ENCODE measurements around the gene CCDC85A. TPM values are rescaled to one million over a fixed set of nuclear protein-coding genes. Genes with fewer than 3 reads are reported as not detected.

CCDC85A gene
- polyA plus RNA-seq, 1 of the 3 experiments (the other 2 are of a cell fraction) = 48.7 TPM

DNA sequence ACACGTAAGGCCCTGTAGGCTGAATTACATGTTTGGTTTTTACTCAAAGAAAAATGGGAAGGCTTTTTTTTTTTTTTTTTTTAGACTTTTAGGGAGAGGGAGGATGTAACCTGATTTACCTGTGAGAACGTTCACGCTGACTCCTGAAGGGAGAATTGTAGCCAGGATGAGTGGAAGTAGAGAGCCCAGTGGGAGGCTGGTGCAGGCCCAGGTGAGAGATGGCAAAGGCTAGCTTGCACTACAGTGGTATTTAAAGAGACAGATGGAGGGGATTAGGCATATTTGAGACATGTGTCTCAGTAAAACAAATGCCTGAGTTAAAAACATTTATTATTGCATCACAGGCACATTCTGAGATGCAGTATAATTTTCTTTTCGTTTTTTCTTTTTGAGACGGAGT, 107.9 kb downstream of the CCDC85A start:
- POLR2A ChIA-PET = no interaction called here
- Histone ChIP-seq H3K4me1 (ENCODE audit: control insufficient read depth in 1 of 2, insufficient read depth in 2 of 2, low read depth in 1 of 2, low read length in 1 of 2) (peaks cover 0 to 16% of the 10 kb centered on the region in 2 experiments), H2AFZ (ENCODE audit: low read depth) (no peak overlapping the region), H3K9ac (no peak overlapping the region), H3K4me3 (ENCODE audit: low read depth in 2 of 2, low read length in 1 of 2) (no peak overlapping the region), H3K9me2 (no peaks in the 10 kb centered on the region), H3K36me3 (replicated peaks in 1 of 2; ENCODE audit: control insufficient read depth in 1 of 2, insufficient read depth in 2 of 2, low read length in 1 of 2) (peaks cover 0 to 38% of the 10 kb centered on the region in 2 experiments), H3K79me2 (ENCODE audit: insufficient read depth) (peaks cover 100% of the 10 kb centered on the region), H3K27ac (ENCODE audit: low read depth in 2 of 2, low read length in 1 of 2) (no peak overlapping the region), H3F3A (replicated peaks; ENCODE audit: insufficient read depth) (peaks cover 30% of the 10 kb centered on the region), H3K4me2 (no peak overlapping the region), H3K27me3 (ENCODE audit: insufficient read depth) (no peaks in the 10 kb centered on the region), H4K20me1 (ENCODE audit: insufficient read depth) (peaks cover 75% of the 10 kb centered on the region), H3K9me3 (no peaks in the 10 kb centered on the region)
- CTCF ChIA-PET = interaction anchor here (1.6 kb wide), 1 partner anchor 108 kb away, joined by 3 read pairs; the partner anchor contains the start of gene CCDC85A
- WGBS (ENCODE audit: low lambda C conversion rate) = 82% methylated on average over 5 of the region's 5 CpGs
- TF ChIP-seq, protein P1, sequence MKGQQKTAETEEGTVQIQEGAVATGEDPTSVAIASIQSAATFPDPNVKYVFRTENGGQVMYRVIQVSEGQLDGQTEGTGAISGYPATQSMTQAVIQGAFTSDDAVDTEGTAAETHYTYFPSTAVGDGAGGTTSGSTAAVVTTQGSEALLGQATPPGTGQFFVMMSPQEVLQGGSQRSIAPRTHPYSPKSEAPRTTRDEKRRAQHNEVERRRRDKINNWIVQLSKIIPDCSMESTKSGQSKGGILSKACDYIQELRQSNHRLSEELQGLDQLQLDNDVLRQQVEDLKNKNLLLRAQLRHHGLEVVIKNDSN (IDR thresholded peaks at IDR 0.05; ENCODE audit: borderline replicate concordance, low read depth) = no peak
- no peak for TF ChIP-seq MEF2A (IDR thresholded peaks at IDR 0.05; ENCODE audit: borderline replicate concordance, low read depth)
- no peak for DNase-seq

DNA sequence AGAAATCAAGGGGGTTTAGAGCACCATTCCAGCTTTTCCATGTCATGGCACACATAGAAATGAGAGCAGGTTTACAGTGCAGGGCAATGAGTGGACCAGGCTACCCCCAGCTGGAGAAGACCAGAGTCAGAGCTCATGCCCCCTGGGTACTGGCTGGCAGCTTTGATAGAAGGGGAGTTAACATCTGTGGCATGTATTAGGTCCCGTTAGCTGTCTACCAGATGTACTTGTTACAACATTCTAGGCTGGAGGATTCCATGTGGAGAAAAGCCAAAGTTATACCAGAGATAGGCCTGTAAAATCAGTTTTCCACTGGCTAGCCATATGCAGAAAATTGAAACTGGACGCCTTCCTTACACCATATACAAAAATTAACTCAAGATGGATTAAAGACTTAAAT, 109.2 kb downstream of the CCDC85A start:
- peaks cover 69% of the 10 kb centered on the region for H4K20me1 ChIP-seq (ENCODE audit: insufficient read depth)
- ChIA-PET POLR2A (no interaction called here), CTCF (no interaction called here)
- no peak overlapping the region for H3K9ac ChIP-seq
- peaks cover 19% of the 10 kb centered on the region for H3F3A ChIP-seq (replicated peaks; ENCODE audit: insufficient read depth)
- WGBS (ENCODE audit: low lambda C conversion rate) = 74% methylated on average over 2 of the region's 2 CpGs
- H3K36me3 ChIP-seq (replicated peaks in 1 of 2; ENCODE audit: control insufficient read depth in 1 of 2, insufficient read depth in 2 of 2, low read length in 1 of 2) = peaks cover 0 to 38% of the 10 kb centered on the region in 2 experiments
- no peak for TF ChIP-seq POLR2AphosphoS5 (IDR thresholded peaks at IDR 0.05; ENCODE audit: low read depth, low read length)
- TF ChIP-seq GABPA (IDR thresholded peaks at IDR 0.05; ENCODE audit: low read depth) = no peak
- no peak for TF ChIP-seq CHD2 (IDR thresholded peaks at IDR 0.05; ENCODE audit: low read length, partially characterized antibody)
- TF ChIP-seq, protein P2, sequence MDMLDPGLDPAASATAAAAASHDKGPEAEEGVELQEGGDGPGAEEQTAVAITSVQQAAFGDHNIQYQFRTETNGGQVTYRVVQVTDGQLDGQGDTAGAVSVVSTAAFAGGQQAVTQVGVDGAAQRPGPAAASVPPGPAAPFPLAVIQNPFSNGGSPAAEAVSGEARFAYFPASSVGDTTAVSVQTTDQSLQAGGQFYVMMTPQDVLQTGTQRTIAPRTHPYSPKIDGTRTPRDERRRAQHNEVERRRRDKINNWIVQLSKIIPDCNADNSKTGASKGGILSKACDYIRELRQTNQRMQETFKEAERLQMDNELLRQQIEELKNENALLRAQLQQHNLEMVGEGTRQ (IDR thresholded peaks at IDR 0.05; ENCODE audit: borderline replicate concordance, low read depth, low read length) = no peak
- TF ChIP-seq SIN3A (IDR thresholded peaks at IDR 0.05; ENCODE audit: borderline replicate concordance, low read depth, low read length) = no peak
- no peak for TF ChIP-seq NFIC (IDR thresholded peaks at IDR 0.05; ENCODE audit: borderline replicate concordance)
- TF ChIP-seq, protein P3, sequence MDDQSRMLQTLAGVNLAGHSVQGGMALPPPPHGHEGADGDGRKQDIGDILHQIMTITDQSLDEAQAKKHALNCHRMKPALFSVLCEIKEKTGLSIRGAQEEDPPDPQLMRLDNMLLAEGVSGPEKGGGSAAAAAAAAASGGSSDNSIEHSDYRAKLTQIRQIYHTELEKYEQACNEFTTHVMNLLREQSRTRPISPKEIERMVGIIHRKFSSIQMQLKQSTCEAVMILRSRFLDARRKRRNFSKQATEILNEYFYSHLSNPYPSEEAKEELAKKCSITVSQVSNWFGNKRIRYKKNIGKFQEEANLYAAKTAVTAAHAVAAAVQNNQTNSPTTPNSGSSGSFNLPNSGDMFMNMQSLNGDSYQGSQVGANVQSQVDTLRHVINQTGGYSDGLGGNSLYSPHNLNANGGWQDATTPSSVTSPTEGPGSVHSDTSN (IDR thresholded peaks at IDR 0.05) = no peak
- TF ChIP-seq, protein P4, sequence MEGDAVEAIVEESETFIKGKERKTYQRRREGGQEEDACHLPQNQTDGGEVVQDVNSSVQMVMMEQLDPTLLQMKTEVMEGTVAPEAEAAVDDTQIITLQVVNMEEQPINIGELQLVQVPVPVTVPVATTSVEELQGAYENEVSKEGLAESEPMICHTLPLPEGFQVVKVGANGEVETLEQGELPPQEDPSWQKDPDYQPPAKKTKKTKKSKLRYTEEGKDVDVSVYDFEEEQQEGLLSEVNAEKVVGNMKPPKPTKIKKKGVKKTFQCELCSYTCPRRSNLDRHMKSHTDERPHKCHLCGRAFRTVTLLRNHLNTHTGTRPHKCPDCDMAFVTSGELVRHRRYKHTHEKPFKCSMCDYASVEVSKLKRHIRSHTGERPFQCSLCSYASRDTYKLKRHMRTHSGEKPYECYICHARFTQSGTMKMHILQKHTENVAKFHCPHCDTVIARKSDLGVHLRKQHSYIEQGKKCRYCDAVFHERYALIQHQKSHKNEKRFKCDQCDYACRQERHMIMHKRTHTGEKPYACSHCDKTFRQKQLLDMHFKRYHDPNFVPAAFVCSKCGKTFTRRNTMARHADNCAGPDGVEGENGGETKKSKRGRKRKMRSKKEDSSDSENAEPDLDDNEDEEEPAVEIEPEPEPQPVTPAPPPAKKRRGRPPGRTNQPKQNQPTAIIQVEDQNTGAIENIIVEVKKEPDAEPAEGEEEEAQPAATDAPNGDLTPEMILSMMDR (IDR thresholded peaks at IDR 0.05) = no peak
- TF ChIP-seq RXRA (IDR thresholded peaks at IDR 0.05; ENCODE audit: borderline replicate concordance, low read depth) = no peak
- TF ChIP-seq YY1 (IDR thresholded peaks at IDR 0.05; ENCODE audit: low read depth) = no peak
- TF ChIP-seq FOXM1 (IDR thresholded peaks at IDR 0.05; ENCODE audit: low read depth) = no peak
- no peak for TF ChIP-seq TEAD4 (IDR thresholded peaks at IDR 0.05; ENCODE audit: borderline replicate concordance, insufficient read depth)
- TF ChIP-seq MXI1 (IDR thresholded peaks at IDR 0.05; ENCODE audit: low read depth, low read length) = no peak
- TF ChIP-seq, protein P5, sequence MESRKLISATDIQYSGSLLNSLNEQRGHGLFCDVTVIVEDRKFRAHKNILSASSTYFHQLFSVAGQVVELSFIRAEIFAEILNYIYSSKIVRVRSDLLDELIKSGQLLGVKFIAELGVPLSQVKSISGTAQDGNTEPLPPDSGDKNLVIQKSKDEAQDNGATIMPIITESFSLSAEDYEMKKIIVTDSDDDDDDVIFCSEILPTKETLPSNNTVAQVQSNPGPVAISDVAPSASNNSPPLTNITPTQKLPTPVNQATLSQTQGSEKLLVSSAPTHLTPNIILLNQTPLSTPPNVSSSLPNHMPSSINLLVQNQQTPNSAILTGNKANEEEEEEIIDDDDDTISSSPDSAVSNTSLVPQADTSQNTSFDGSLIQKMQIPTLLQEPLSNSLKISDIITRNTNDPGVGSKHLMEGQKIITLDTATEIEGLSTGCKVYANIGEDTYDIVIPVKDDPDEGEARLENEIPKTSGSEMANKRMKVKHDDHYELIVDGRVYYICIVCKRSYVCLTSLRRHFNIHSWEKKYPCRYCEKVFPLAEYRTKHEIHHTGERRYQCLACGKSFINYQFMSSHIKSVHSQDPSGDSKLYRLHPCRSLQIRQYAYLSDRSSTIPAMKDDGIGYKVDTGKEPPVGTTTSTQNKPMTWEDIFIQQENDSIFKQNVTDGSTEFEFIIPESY (IDR thresholded peaks at IDR 0.05; ENCODE audit: borderline replicate concordance, low read depth) = no peak
- TF ChIP-seq FOXJ3 (CRISPR knock-in tag; IDR thresholded peaks at IDR 0.05) = no peak
- TF ChIP-seq TCF12 (IDR thresholded peaks at IDR 0.05) = no peak
- TF ChIP-seq EP300 (IDR thresholded peaks at IDR 0.05; ENCODE audit: borderline replicate concordance in 1 of 2, low read depth in 1 of 2, low read length in 1 of 2) = no peak
- no peak for TF ChIP-seq NRF1 (IDR thresholded peaks at IDR 0.05; ENCODE audit: low read depth, low read length)
- TF ChIP-seq RAD21 (IDR thresholded peaks at IDR 0.05; ENCODE audit: low read length) = no peak
- no peak for TF ChIP-seq ELF1 (IDR thresholded peaks at IDR 0.05)
- H3K9me2 ChIP-seq = no peaks in the 10 kb centered on the region
- H3K4me1 ChIP-seq (ENCODE audit: control insufficient read depth in 1 of 2, insufficient read depth in 2 of 2, low read depth in 1 of 2, low read length in 1 of 2) = peaks cover 0 to 22% of the 10 kb centered on the region in 2 experiments
- H3K4me3 ChIP-seq (ENCODE audit: low read depth in 2 of 2, low read length in 1 of 2) = no peak overlapping the region
- H3K9me3 ChIP-seq = no peaks in the 10 kb centered on the region
- H2AFZ ChIP-seq (ENCODE audit: low read depth) = no peak overlapping the region
- no peaks in the 10 kb centered on the region for H3K27me3 ChIP-seq (ENCODE audit: insufficient read depth)
- no peak for DNase-seq
- no peak overlapping the region for H3K27ac ChIP-seq (ENCODE audit: low read depth in 2 of 2, low read length in 1 of 2)
- peaks cover 100% of the 10 kb centered on the region for H3K79me2 ChIP-seq (ENCODE audit: insufficient read depth)
- H3K4me2 ChIP-seq = no peak overlapping the region

Data from SK-N-SH (cell line).